OCI-LY7 (cell line): ENCODE results near the gene CCDC192. TPM values are rescaled to one million over a fixed set of nuclear protein-coding genes. Genes with fewer than 3 reads are reported as not detected.

Experiments used
- BruUV-seq: library from RNA; stranded (reverse); fragments of 400-500 nt; replicated peaks from 2 replicates; lab custom pipeline; 2021; lab: Mats Ljungman, UMichigan
- CTCF ChIA-PET: fragments of 300-600 bp; sonication (Branson Sonifier 250); formaldehyde crosslinking; loops from one replicate; lab custom pipeline; 2022; ENCODE audit warnings: antibody characterized with exemption; ENCODE audit not compliant: unreplicated experiment; lab: Charles Lee
- POLR2A ChIA-PET: fragments of 300-600 bp; sonication (Branson Sonifier 250); formaldehyde crosslinking; loops from one replicate; lab custom pipeline; 2022; ENCODE audit warnings: antibody characterized with exemption; lab: Charles Lee
- DNase-seq: peaks from one replicate; pipeline ENCODE4 v3.0.0-alpha.2; 2015; ENCODE audit warnings: low spot score
- H2AFZ ChIP-seq: fragments of 200-600 bp; sonication (generic), shearing (Covaris generic); 2 replicates; pipeline ENCODE4 v1.6.1; 2014; ENCODE audit warnings: mild to moderate bottlenecking, antibody characterized with exemption, low read length, moderate library complexity
- H3K27ac ChIP-seq: fragments of 200-600 bp; sonication (generic); 2 replicates; pipeline ENCODE4 v1.5.1; 2014; ENCODE audit warnings: mixed run types, low read depth, mild to moderate bottlenecking, moderate library complexity, low read length, inconsistent platforms; ENCODE audit not compliant: poor library complexity, severe bottlenecking
- H3K36me3 ChIP-seq: fragments of 200-600 bp; sonication (generic); 2 replicates; pipeline ENCODE4 v1.6.1; 2014; ENCODE audit warnings: mild to moderate bottlenecking, antibody characterized with exemption, low read length, moderate library complexity, mixed read lengths; ENCODE audit not compliant: insufficient read depth
- H3K4me1 ChIP-seq: fragments of 200-600 bp; sonication (generic); 2 replicates; pipeline ENCODE4 v1.5.1; 2014; ENCODE audit warnings: mild to moderate bottlenecking, low read length; ENCODE audit not compliant: insufficient read depth, poor library complexity, severe bottlenecking
- H3K4me2 ChIP-seq: fragments of 200-600 bp; sonication (generic); 2 replicates; pipeline ENCODE4 v1.6.1; 2014; ENCODE audit warnings: mild to moderate bottlenecking, low read length
- H3K4me3 ChIP-seq: fragments of 200-600 bp; sonication (generic); 2 replicates; pipeline ENCODE4 v1.5.1; 2014; ENCODE audit warnings: mild to moderate bottlenecking, low read depth, low read length; ENCODE audit not compliant: poor library complexity, severe bottlenecking
- H3K79me2 ChIP-seq: fragments of 200-600 bp; sonication (generic); 2 replicates; pipeline ENCODE4 v1.6.1; 2016; ENCODE audit warnings: low read depth, mild to moderate bottlenecking, low read length, moderate library complexity, mixed read lengths; ENCODE audit not compliant: insufficient read depth
- H3K9me2 ChIP-seq: fragments of 200-600 bp; sonication (generic); 2 replicates; pipeline ENCODE4 v1.6.1; 2016; ENCODE audit warnings: mild to moderate bottlenecking, low read length, mixed read lengths; ENCODE audit not compliant: insufficient read depth
- H3K9me3 ChIP-seq: fragments of 200-600 bp; sonication (generic); 2 replicates; pipeline ENCODE4 v1.6.1; 2014; ENCODE audit warnings: mild to moderate bottlenecking, mixed run types, low read length, mixed read lengths
- H4K20me1 ChIP-seq: fragments of 200-600 bp; sonication (generic); 2 replicates; pipeline ENCODE4 v1.6.1; 2014; ENCODE audit warnings: mild to moderate bottlenecking, antibody characterized with exemption, low read length, moderate library complexity, mixed read lengths; ENCODE audit not compliant: insufficient read depth
- CTCF ChIP-seq: fragments of 200-600 bp; sonication (generic); conservative IDR thresholded peaks from 2 replicates; pipeline ENCODE4 v1.5.1; 2014; ENCODE audit warnings: mild to moderate bottlenecking, antibody characterized with exemption, low read length, moderate library complexity, mixed read lengths
- EZH2phosphoT487 ChIP-seq: fragments of 200-600 bp; sonication (generic); IDR thresholded peaks from 2 replicates; pipeline ENCODE4 v1.6.1; 2018; ENCODE audit warnings: low read depth, borderline replicate concordance, mild to moderate bottlenecking, mixed run types, antibody characterized with exemption, low read length, moderate library complexity, mixed read lengths
- intact Hi-C: fragments of 100-400 bp; cut with micrococcal nuclease; formaldehyde crosslinking; loops from one replicate; pipeline ENCODE4 v1.10.0; 2022; ENCODE audit not compliant: unreplicated experiment
- total RNA-seq, 2 experiments: library from RNA; depleted of rRNA in 1 of 2; stranded (reverse); fragments of >200 nt in 1 of 2; shearing (Covaris generic) in 1 of 2; gene quantifications; 2 replicates each; pipeline ENCODE4 v1.2.3, GENCODE V29; 2014 to 2022

The CCDC192 gene
- total RNA-seq, 2 experiments from 2014 or later: not detected

- Histone ChIP-seq H2AFZ (no peak overlapping the region), H3K4me1 (no peaks in the 10 kb centered on the region), H3K9me3 (no peaks in the 10 kb centered on the region), H4K20me1 (no peaks in the 10 kb centered on the region), H3K4me3 (no peak overlapping the region), H3K27ac (no peak overlapping the region), H3K79me2 (no peaks in the 10 kb centered on the region), H3K36me3 (no peaks in the 10 kb centered on the region), H3K9me2 (no peaks in the 10 kb centered on the region), H3K4me2 (no peak overlapping the region)
- DNase-seq: no peak
- intact Hi-C loops: no loop called here
- ChIA-PET CTCF (no interaction called here), POLR2A (interaction anchor here (0.7 kb wide), 1 partner anchor 13 kb away, joined by 3 read pairs; no protein-coding TSS in a partner anchor)
- TF ChIP-seq CTCF: no peak
- TF ChIP-seq EZH2phosphoT487: no peak
- no TSS peak for BruUV-seq
Measured at GRCh38 chr5:127680595-127680994, 22.6 kb upstream of the CCDC192 start.

- H3K4me3 ChIP-seq: no peak overlapping the region
- no peak overlapping the region for H2AFZ ChIP-seq
- no peaks in the 10 kb centered on the region for H3K4me1 ChIP-seq
- POLR2A ChIA-PET: interaction anchor here (1.2 kb wide), 1 partner anchor 24 kb away, joined by 4 read pairs; no protein-coding TSS in a partner anchor
- no TSS peak for BruUV-seq
- no peak for DNase-seq
- H3K9me3 ChIP-seq: no peaks in the 10 kb centered on the region
- H3K27ac ChIP-seq: no peak overlapping the region
- no peaks in the 10 kb centered on the region for H3K79me2 ChIP-seq
- H3K4me2 ChIP-seq: no peak overlapping the region
- H3K36me3 ChIP-seq: no peaks in the 10 kb centered on the region
- H4K20me1 ChIP-seq: no peaks in the 10 kb centered on the region
- no peaks in the 10 kb centered on the region for H3K9me2 ChIP-seq
- intact Hi-C loops: no loop called here
- CTCF ChIA-PET: no interaction called here
- TF ChIP-seq EZH2phosphoT487 (no peak), CTCF (no peak)
Measured at GRCh38 chr5:127683008-127683407, 20.2 kb upstream of the CCDC192 start.

- Histone ChIP-seq H3K4me1 (no peaks in the 10 kb centered on the region), H3K9me3 (no peaks in the 10 kb centered on the region), H3K79me2 (no peaks in the 10 kb centered on the region), H3K4me3 (no peak overlapping the region), H4K20me1 (no peaks in the 10 kb centered on the region), H3K9me2 (no peaks in the 10 kb centered on the region), H3K27ac (no peak overlapping the region), H3K36me3 (no peaks in the 10 kb centered on the region), H2AFZ (no peak overlapping the region), H3K4me2 (no peak overlapping the region)
- intact Hi-C loops: no loop called here
- POLR2A ChIA-PET: interaction anchor here (0.7 kb wide), 3 partner anchors 30 to 278 kb away, joined by 3 read pairs; no protein-coding TSS in a partner anchor
- BruUV-seq: no TSS peak
- CTCF ChIA-PET: no interaction called here
- TF ChIP-seq CTCF: no peak
- no peak for TF ChIP-seq EZH2phosphoT487
- no peak for DNase-seq
Measured at GRCh38 chr5:127684726-127685467, 18.3 kb upstream of the CCDC192 start.
